Hepatocyte (in vitro differentiated cells): ENCODE measurements around the gene DERL3. TPM values are rescaled to one million over a fixed set of nuclear protein-coding genes. Genes with fewer than 3 reads are reported as not detected.

Experiments
- DNase-seq: peaks from one replicate; pipeline ENCODE4 v3.0.0-alpha.2; 2016; ENCODE audit warnings: low spot score
- H2AFZ ChIP-seq: fragments of 200-600 bp; sonication (generic); 2 replicates; pipeline ENCODE4 v1.6.0; 2016; ENCODE audit warnings: antibody characterized with exemption, mild to moderate bottlenecking
- H3K27ac ChIP-seq: fragments of 200-600 bp; sonication (generic); 2 replicates; pipeline ENCODE4 v1.5.1; 2016; ENCODE audit warnings: mild to moderate bottlenecking
- H3K27me3 ChIP-seq: fragments of 200-600 bp; sonication (generic); 2 replicates; pipeline ENCODE4 v1.6.1; 2016
- H3K36me3 ChIP-seq: fragments of 200-600 bp; sonication (generic); replicated peaks from 2 replicates; pipeline ENCODE4 v1.5.1; 2016; ENCODE audit warnings: low read depth; ENCODE audit not compliant: insufficient read depth
- H3K4me1 ChIP-seq: fragments of 200-600 bp; sonication (generic); 2 replicates; pipeline ENCODE4 v1.5.1; 2016; ENCODE audit warnings: mild to moderate bottlenecking, moderate library complexity; ENCODE audit not compliant: insufficient read depth
- H3K4me2 ChIP-seq: fragments of 200-600 bp; sonication (generic); 2 replicates; pipeline ENCODE4 v1.6.0; 2016
- H3K4me3 ChIP-seq: fragments of 200-600 bp; sonication (generic); 2 replicates; pipeline ENCODE4 v1.5.1; 2016; ENCODE audit warnings: mild to moderate bottlenecking
- H3K79me2 ChIP-seq: fragments of 200-600 bp; sonication (generic); 2 replicates; pipeline ENCODE4 v1.6.0; 2017; ENCODE audit warnings: mild to moderate bottlenecking
- H3K9me2 ChIP-seq: fragments of 200-600 bp; sonication (generic); replicated peaks from 2 replicates; pipeline ENCODE4 v1.6.0; 2017; ENCODE audit warnings: mild to moderate bottlenecking; ENCODE audit not compliant: insufficient read depth
- H3K9me3 ChIP-seq: fragments of 200-600 bp; sonication (generic); 2 replicates; pipeline ENCODE4 v1.5.1; 2016; ENCODE audit warnings: low read depth, mild to moderate bottlenecking
- H4K20me1 ChIP-seq: fragments of 200-600 bp; sonication (generic); 2 replicates; pipeline ENCODE4 v1.6.0; 2016; ENCODE audit warnings: mild to moderate bottlenecking; ENCODE audit not compliant: insufficient read depth, poor library complexity, severe bottlenecking
- EZH2 ChIP-seq: fragments of 200-600 bp; sonication (generic); IDR thresholded peaks from 2 replicates; pipeline ENCODE4 v1.6.1; 2016; ENCODE audit warnings: antibody characterized with exemption, mild to moderate bottlenecking, borderline replicate concordance
- EZH2phosphoT487 ChIP-seq: fragments of 200-600 bp; sonication (generic); IDR thresholded peaks from one replicate; pipeline ENCODE4 v1.6.1; 2018; ENCODE audit warnings: antibody characterized with exemption, mild to moderate bottlenecking, low read depth, moderate library complexity; ENCODE audit not compliant: unreplicated experiment, severe bottlenecking
- WGBS: methylation state at CpG from one replicate; pipeline ENCODE4 v1.1.6; 2016; ENCODE audit warnings: low lambda C conversion rate; ENCODE audit errors: missing lambda C conversion rate; 5-methylcytosine and 5-hydroxymethylcytosine counted together
- polyA plus RNA-seq: library from polyadenylated mRNA; unstranded; fragments of >200 nt; fragmentation: Nextera tagmentation; extraction: Ambion mirVana; gene quantifications from 2 replicates; pipeline ENCODE4 v1.2.1, GENCODE V29; 2016
- total RNA-seq: library from RNA; depleted of rRNA; stranded (reverse); fragments of >200 nt; gene quantifications from 2 replicates; pipeline ENCODE4 v1.2.3, GENCODE V29; 2014
- TF ChIP-seq, protein P1 (sequence below): fragments of 200-600 bp; sonication (generic); IDR thresholded peaks from 2 replicates; pipeline ENCODE4 v1.5.1; 2016; ENCODE audit warnings: antibody characterized with exemption, mild to moderate bottlenecking; ENCODE audit not compliant: poor library complexity

DERL3 gene
- total and polyA plus RNA-seq, 2 experiments from 2014 or later: 1.6 to 6.1 TPM

DNA sequence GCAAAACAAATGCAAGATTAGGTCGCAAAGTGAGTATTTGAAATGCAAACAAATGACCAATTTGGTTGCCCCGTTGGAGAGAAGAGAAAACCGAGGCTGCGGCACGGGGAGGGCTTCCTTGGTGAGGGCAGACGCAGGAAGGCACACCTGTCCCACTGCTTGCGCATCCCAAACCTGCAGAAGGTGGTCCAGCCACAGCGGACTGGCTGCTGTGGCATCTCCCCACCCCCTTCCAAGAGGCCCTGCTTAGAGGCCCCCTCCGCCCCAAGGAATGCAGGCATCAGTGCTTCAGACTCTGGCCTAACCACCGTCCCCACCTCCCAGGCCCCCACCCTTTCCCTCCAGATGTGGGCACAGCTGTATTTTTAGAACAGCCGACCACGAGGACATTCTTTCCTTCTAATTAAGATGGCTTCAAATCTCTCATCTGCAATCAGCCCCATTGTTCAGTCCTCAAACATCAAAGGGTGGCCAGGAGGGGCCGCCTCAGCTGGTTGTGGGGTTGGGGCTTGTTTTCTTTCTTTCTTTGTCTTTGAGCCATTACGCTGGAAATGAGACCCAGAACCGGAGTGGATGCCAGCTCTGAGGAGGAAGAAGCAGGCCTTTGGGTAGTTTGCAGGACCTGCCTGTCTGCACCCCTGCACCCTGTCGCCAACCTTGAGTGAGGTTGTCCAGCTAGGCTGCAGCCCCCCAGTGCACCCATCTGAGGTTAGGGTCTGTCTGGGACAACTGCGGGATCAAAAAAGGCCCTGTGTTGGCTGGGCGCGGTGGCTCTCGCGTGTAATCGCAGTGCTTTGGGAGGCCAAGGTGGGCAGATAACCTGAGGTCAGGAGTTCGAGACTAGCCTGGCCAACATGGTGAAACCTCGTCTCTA, 9.4 kb upstream of the DERL3 start:
- Histone ChIP-seq H3K9me2 (no peaks in the 10 kb centered on the region), H3K27me3 (no peaks in the 10 kb centered on the region), H3K4me3 (no peak overlapping the region), H2AFZ (no peak overlapping the region), H3K79me2 (no peaks in the 10 kb centered on the region), H3K4me2 (no peak overlapping the region), H3K27ac (peak overlapping the region; percentile 37), H4K20me1 (no peaks in the 10 kb centered on the region), H3K4me1 (peaks cover 19% of the 10 kb centered on the region), H3K36me3 (no peaks in the 10 kb centered on the region), H3K9me3 (no peaks in the 10 kb centered on the region)
- 62% methylated on average over 24 of the region's 24 CpGs for WGBS
- DNase-seq: no peak
- TF ChIP-seq EZH2phosphoT487 (no peak), EZH2 (no peak)
- TF ChIP-seq, protein P1, sequence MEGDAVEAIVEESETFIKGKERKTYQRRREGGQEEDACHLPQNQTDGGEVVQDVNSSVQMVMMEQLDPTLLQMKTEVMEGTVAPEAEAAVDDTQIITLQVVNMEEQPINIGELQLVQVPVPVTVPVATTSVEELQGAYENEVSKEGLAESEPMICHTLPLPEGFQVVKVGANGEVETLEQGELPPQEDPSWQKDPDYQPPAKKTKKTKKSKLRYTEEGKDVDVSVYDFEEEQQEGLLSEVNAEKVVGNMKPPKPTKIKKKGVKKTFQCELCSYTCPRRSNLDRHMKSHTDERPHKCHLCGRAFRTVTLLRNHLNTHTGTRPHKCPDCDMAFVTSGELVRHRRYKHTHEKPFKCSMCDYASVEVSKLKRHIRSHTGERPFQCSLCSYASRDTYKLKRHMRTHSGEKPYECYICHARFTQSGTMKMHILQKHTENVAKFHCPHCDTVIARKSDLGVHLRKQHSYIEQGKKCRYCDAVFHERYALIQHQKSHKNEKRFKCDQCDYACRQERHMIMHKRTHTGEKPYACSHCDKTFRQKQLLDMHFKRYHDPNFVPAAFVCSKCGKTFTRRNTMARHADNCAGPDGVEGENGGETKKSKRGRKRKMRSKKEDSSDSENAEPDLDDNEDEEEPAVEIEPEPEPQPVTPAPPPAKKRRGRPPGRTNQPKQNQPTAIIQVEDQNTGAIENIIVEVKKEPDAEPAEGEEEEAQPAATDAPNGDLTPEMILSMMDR: no peak

DNA sequence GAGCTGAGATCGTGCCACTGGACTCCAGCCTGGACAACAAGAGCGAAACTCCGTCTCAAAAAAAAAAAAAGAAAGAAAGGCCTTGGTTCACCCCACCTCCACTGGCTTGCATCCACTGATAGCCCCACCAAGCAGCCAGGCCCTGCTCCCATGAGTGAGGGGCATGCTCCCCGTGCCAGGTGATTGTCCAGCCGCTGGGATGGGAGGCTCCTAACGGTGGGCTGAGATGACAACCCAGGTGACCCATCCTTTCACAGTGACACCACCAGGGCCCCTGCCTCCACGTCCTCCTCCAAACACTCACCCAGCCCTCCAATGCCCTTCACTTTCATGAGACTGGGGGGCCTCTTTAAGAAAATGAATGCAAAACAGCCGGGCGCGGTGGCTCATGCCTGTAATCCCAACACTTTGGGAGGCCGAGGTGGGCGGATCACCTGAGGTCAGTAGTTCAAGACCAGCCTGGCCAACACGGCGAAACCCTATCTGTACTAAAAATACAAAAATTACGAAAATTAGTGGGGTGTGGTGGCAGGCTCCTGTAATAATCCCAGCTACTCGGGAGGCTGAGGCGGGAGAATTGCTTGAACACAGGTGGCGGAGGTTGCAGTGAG, 8.6 kb upstream of the DERL3 start:
- no peak overlapping the region for H2AFZ ChIP-seq
- no peak overlapping the region for H3K4me3 ChIP-seq
- no peaks in the 10 kb centered on the region for H3K36me3 ChIP-seq
- H3K9me3 ChIP-seq: no peaks in the 10 kb centered on the region
- no peak overlapping the region for H3K4me2 ChIP-seq
- H3K27ac ChIP-seq: peak overlapping the region; percentile 76
- no peak for DNase-seq
- H3K4me1 ChIP-seq: peaks cover 23% of the 10 kb centered on the region
- WGBS: 89% methylated on average over 18 of the region's 18 CpGs
- TF ChIP-seq EZH2phosphoT487 (no peak), EZH2 (no peak)
- TF ChIP-seq, protein P1: no peak
- no peaks in the 10 kb centered on the region for H4K20me1 ChIP-seq
- no peaks in the 10 kb centered on the region for H3K9me2 ChIP-seq
- H3K79me2 ChIP-seq: no peaks in the 10 kb centered on the region
- H3K27me3 ChIP-seq: no peaks in the 10 kb centered on the region

DNA sequence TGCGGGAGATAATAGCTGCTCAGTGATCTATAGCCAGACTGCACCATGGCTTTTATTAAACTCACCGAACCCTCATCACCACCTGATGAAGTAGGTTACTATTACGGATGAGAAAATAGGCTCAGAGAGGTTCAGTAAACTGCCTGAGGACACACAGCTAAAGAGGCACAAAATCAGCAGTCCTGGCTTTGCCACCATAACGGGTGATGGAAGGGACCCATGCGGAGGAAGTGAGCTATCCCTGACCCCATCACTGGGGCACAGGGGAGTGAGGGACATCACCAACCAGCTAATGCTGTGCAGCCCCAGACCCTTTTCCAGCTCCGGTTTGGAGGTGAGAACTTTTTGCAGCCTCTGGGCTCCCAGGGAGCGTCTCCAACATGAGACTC, 7.3 kb upstream of the DERL3 start:
- Histone ChIP-seq H3K79me2 (no peaks in the 10 kb centered on the region), H3K4me2 (no peak overlapping the region), H3K36me3 (no peaks in the 10 kb centered on the region), H2AFZ (no peak overlapping the region), H4K20me1 (no peaks in the 10 kb centered on the region), H3K9me2 (no peaks in the 10 kb centered on the region), H3K4me3 (no peak overlapping the region), H3K4me1 (peaks cover 34% of the 10 kb centered on the region), H3K27me3 (no peaks in the 10 kb centered on the region), H3K27ac (peak overlapping the region; percentile 76), H3K9me3 (no peaks in the 10 kb centered on the region)
- DNase-seq: no peak
- TF ChIP-seq, protein P1: no peak
- no peak for TF ChIP-seq EZH2phosphoT487
- no peak for TF ChIP-seq EZH2
- 79% methylated on average over 7 of the region's 7 CpGs for WGBS
